ENCODE results near the gene FARP1.

The FARP1 gene

DNA sequence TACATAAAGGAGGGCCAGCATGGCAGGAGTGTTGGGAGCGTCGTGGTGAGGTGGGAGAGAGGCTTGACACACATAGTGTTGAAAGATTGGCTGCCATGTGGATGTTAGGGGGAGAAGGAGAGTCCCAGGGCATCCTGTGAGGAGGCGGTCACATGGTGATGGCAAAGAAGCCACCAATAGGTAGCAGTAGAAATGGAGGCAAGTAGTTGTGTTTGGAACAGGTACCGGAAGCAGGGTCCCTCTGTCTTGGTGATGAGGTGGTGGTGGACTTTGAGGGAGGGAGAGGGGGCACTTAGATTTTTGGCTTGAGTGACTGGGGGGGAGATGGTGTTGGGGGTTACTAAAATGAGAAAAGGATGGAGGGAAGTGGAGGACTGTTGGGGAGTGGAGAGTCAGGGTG is 227.4 kb downstream of the FARP1 start:
- DNase-seq, result no peak

DNA sequence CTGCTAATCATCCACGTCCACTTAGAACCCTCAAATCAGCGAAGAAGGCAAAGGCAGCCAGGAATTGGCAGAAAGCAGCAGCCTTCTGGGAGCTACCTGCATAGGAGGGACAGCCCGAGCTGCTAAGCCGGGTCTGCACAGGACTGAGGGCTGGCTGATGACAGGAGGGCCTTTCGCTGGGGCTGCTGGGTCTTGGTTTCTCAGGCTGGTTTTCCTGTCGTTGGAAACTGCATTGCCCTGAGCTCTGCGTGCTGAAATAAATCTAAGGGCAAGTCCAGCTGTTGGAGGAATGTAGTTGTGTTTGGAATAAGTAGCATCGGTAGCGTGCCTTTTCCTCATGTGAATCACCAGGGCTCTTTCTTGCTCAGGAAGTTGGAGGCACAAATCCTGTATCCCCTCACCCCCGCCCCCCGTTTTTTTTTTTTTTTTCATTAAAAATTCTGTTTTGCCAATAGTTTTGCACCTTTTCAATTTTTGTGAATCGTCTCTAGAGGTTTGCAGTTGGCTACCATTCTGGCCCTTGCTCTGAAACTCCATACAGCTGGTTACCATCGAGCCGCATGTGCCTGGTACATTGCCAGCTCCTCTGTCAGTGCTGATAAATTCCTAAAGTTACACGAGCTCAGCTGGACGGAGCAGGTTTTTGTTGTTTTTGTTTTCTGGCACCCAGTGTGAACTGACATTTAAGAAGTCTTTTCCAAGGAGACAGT is 228.1 kb downstream of the FARP1 start:
- no peak for DNase-seq

DNA sequence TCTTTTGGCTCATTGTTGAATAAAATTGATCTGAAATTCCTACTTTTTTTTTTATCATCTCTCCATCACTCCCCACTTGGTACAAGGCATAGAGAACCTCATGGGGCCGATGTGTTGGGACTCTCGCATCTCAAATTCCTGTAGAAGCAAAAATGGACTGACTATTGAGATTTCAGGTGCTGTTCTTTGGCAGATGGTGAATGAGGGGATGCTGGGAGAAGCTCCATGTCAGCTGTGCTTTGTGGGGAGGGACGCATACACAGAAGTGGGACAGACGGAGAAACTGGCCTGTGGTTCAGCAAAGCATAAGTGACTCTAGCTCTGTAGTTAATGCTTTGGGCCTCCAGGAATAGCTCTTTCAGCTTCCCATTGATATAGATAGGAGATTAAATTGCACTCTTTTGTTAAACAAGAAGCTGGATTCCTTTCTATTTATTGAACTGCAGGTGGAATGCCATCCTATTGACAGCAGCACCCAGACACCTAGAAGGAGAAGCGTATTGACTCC is 228.7 kb downstream of the FARP1 start:
- no peak for DNase-seq

- no peak for DNase-seq
Observed at GRCh38 chr13:98372876-98373275, 230.0 kb downstream of the FARP1 start.

DNA sequence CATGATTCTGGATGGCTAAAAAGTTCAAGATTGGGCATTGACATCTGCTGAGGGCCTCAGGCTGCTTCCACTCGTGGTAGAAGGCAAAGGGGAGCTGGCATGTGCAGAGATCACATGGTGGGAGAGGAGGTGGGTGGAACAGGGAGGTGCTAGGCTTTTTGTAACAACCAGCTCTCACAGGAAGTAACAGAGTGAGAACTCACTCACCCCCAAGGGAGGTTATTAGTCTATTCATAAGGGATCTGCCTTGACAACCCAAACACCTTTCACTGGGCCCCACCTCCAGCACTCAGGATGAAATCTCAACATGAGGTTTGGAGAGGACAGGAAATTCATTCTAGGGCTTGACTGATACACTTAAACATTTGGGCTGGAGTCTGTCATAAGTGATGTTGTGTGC is 231.9 kb downstream of the FARP1 start:
- no peak for DNase-seq

DNA sequence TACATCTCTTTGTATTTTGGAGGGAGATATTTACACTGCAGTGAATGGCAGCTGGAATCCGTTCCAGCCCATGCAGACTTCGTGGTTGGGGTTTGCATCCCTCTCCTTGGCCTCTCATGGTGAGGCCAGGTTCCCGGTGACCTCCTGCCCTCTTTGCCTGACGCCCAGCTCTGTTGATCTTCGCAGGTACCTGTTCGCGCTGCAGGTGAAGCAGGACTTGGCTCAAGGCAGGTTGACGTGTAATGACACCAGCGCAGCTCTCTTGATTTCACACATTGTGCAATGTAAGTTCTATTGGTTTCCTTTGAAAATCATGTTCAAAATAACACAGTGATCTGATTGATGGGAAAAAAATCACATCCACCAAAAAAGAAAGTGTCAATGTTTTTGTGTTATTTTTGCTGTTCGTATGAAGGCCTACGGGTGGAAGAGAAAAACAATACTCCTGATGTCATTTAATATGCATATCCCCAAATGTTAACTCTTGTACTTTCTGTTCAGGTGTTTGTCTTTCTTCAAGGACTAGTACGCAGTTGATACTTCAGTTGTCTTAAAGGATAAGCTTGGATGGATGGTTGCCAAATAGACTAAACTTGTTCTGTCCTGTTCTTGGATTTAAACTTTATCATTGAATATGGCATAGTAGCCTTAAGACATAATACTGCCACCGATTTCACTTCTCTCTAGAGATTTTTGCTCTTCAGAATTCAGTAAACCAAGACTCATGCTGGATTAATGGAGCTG is 234.9 kb downstream of the FARP1 start:
- DNase-seq, result no peak

DNA sequence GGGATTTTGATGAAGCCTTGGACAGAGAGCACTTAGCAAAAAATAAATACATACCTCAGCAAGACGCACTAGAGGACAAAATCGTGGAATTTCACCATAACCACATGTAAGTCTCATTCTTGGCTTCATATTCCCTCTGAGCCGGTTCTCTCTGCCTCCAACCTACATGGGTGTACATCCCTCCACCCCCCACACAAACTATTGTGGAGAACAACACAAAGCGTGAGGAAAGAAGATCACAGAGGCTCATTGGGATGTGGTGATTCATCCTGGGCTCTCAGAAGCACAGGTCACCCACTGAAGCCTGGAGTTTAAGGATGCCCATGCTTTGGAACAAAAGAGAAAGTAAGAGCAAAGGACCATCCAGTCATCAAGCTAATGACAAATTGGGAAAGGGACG is 241.8 kb downstream of the FARP1 start:
- DNase-seq, result no peak

DNA sequence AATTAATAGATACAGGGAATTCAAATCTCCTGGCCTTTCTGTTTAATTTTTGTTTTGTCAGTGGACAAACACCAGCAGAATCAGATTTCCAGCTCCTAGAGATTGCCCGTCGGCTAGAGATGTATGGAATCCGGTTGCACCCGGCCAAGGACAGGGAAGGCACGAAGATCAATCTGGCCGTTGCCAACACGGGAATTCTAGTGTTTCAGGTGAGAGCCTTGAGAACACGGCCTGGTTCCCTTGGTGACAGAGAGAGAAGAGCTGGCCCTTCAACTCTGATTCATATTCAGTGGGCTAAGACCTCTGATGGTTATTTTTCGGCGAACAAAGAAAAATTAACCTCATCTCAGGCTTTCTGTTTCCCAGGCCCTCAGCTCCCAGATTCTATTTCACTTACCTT is 242.7 kb downstream of the FARP1 start:
- no peak for DNase-seq

GRCh38 chr13:98386637-98387036 is 243.7 kb downstream of the FARP1 start:
- no peak for DNase-seq

GRCh38 chr13:98389319-98389718 is 246.4 kb downstream of the FARP1 start:
- no peak for DNase-seq

- no peak for DNase-seq
Observed at GRCh38 chr13:98390086-98390715, 247.3 kb downstream of the FARP1 start.

DNA sequence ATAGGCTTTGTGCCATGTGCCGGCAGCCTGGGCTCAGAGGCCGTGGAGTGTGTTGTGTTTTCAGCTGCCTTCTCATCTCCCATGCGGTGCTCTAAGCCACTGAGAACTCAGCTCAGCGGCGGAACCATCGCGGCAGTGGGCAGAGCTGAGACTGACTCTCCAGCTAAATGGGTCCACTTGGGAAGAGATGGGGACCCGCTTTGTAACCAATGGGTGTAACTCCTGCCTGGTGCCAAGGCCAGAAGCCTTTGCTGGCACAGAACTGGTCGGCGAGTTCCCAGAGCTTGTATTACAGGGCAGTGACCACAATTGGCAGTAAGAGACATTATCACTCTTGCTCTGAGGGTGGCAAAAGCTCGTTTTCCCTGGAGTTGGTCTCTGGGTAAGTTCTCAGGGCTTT is 251.0 kb downstream of the FARP1 start:
- no peak for DNase-seq

- DNase-seq, result no peak
Observed at GRCh38 chr13:98394820-98395510, 252.1 kb downstream of the FARP1 start.

GRCh38 chr13:98396071-98396710 is 253.3 kb downstream of the FARP1 start:
- DNase-seq, result no peak

DNA sequence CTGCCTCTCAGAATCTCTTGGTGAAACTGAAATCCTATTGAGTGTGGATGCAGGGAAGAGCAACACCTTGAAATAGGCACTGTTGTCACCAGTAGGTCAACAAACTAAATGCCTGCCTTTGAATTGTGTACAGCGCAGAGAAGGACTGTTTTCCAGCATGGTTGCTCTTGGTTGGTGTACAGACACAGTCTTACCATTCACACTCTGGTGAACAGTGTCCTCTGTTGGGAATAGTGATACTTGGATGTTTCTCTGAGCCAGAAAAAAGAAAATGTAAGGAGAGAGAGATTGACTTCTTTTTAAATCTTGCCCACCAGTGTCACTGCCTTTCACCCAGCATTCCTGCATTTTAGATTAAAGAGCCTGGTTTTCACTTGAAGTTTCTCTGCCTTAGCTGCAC is 254.3 kb downstream of the FARP1 start:
- no peak for DNase-seq

- no peak for DNase-seq
Observed at GRCh38 chr13:98397861-98398260, 255.0 kb downstream of the FARP1 start.

GRCh38 chr13:98398581-98398980 is 255.7 kb downstream of the FARP1 start:
- no peak for DNase-seq

GRCh38 chr13:98399756-98400155 is 256.9 kb downstream of the FARP1 start:
- no peak for DNase-seq

- DNase-seq, result no peak
Observed at GRCh38 chr13:98401934-98402333, 259.0 kb downstream of the FARP1 start.

GRCh38 chr13:98403076-98403475 is 260.2 kb downstream of the FARP1 start:
- DNase-seq, result no peak

DNA sequence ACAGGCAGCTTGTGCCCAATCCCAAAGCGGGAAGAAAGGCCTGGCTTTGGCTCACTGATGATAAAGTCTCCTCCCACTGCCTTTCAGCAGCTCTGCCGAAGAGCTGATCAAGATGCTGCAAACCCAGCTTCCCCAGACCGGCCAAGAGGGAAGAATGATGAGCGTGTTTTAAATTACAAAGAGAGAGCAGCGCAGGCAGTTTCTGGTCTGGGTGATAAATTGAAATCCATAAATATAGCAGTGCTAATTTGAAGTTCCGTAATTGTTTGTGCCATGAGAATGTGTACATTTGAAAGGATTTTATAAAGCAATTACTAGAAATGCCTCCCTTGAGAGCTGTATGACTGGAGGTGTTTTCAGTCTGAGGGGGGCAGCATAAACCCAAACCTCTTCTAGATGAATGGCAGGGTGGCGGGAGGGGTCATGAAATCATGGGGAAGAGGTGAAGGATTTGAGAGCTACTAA is 262.2 kb downstream of the FARP1 start:
- no peak for DNase-seq

DNA sequence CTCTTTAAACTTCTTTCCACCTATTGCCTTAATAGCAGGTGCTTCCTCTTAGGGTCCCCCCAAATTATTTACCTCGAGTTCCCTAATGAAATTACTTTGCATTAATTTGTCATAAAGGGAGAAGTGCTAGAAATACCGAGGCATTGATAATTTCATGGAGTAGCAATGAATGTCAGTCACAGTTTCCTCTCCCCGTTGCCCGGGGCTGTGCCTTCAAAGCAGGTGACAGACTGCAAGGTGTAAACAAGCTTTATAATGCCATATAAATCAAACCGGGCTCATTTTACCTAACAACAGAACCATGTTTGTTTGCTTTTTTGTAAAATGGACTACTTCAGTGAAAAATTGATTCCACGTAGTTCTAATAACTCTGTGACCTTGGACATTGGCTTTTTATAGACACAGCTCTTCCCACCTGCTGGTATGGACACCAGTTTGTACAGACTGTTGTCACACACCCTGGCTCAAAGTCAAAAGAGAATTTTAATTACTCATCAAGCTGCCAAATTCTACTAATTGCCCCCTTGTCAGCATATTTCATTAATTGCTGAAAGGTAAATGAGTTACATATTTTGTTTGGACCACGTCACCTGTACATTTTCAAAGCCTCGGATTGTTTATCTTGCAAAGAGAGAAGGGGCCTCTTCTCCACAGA is 262.9 kb downstream of the FARP1 start:
- DNase-seq, result no peak

Measured in SW 1271 (cell line).